ENCODE results near the gene UGT1A8. TPM values are rescaled to one million over a fixed set of nuclear protein-coding genes. Genes with fewer than 3 reads are reported as not detected.

The UGT1A8 gene
- total RNA-seq, 1 experiment from 2014 or later: not detected

DNA sequence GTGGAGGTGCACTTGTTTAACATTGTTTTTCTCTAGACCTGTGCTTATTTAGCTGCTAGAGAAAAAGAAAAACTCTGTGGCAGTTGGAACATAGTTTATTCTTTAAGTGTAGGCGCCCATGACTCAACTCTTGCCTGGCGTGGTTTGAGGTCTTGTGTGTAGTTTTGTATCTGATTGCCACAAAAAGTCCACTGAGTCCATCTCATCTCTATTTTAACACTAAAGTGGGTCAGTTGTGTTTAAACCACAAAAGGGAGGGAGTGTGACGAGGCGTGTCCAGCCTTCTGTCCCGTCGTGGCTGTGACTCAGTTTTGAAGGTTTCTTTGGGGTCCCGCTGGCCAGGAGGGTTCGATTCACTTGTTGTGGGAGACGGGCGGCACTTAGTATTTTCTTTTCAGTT, 39.0 kb downstream of the UGT1A8 start:
- H3K27me3 Mint-ChIP-seq (ENCODE audit: unreplicated experiment): no peaks in the 10 kb centered on the region
- intact Hi-C loops (cut with micrococcal nuclease; ENCODE audit: unreplicated experiment): no loop called here
- no peak for DNase-seq
- no peak overlapping the region for H3K4me3 Mint-ChIP-seq (ENCODE audit: low read depth, unreplicated experiment)
- CTCF ChIA-PET: no interaction called here
- H3K4me1 Mint-ChIP-seq (ENCODE audit: low read depth, unreplicated experiment): peaks cover 35% of the 10 kb centered on the region
- TF ChIP-seq, protein P1, sequence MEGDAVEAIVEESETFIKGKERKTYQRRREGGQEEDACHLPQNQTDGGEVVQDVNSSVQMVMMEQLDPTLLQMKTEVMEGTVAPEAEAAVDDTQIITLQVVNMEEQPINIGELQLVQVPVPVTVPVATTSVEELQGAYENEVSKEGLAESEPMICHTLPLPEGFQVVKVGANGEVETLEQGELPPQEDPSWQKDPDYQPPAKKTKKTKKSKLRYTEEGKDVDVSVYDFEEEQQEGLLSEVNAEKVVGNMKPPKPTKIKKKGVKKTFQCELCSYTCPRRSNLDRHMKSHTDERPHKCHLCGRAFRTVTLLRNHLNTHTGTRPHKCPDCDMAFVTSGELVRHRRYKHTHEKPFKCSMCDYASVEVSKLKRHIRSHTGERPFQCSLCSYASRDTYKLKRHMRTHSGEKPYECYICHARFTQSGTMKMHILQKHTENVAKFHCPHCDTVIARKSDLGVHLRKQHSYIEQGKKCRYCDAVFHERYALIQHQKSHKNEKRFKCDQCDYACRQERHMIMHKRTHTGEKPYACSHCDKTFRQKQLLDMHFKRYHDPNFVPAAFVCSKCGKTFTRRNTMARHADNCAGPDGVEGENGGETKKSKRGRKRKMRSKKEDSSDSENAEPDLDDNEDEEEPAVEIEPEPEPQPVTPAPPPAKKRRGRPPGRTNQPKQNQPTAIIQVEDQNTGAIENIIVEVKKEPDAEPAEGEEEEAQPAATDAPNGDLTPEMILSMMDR (IDR thresholded peaks at IDR 0.05; ENCODE audit: unreplicated experiment): no peak
- H3K9me3 Mint-ChIP-seq (ENCODE audit: low read depth, unreplicated experiment): peaks cover under 1% of the 10 kb centered on the region
- H3K36me3 Mint-ChIP-seq (ENCODE audit: insufficient read depth, unreplicated experiment): no peaks in the 10 kb centered on the region
- no TSS peak for BruUV-seq (replicated peaks)
- H3K27ac Mint-ChIP-seq (ENCODE audit: unreplicated experiment): no peak overlapping the region

DNA sequence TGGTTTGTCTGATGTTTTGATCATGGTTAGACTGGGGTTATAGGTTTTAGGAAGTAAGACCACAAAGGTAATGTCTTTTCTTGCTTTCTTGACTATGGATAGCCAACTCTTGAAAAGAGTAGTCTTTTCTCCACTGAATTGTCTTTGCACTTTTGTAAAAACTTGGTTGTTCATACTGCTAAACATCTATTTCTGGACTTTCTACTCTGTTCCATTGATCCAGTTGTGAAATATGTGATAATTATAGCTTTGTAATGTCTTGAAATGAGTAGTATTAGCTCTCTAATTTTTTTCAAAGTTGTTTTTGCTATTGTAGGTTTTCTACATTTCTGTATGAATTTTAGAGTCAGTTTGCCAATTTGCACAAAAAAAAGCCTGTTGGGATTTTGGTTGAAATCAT, 41.2 kb downstream of the UGT1A8 start:
- peaks cover 34% of the 10 kb centered on the region for H3K4me1 Mint-ChIP-seq (ENCODE audit: low read depth, unreplicated experiment)
- DNase-seq: no peak
- H3K36me3 Mint-ChIP-seq (ENCODE audit: insufficient read depth, unreplicated experiment): no peaks in the 10 kb centered on the region
- no peak overlapping the region for H3K4me3 Mint-ChIP-seq (ENCODE audit: low read depth, unreplicated experiment)
- no peak overlapping the region for H3K27ac Mint-ChIP-seq (ENCODE audit: unreplicated experiment)
- CTCF ChIA-PET: no interaction called here
- H3K9me3 Mint-ChIP-seq (ENCODE audit: low read depth, unreplicated experiment): peaks cover 5% of the 10 kb centered on the region
- TF ChIP-seq, protein P1 (IDR thresholded peaks at IDR 0.05; ENCODE audit: unreplicated experiment): no peak
- intact Hi-C loops (cut with micrococcal nuclease; ENCODE audit: unreplicated experiment): no loop called here
- H3K27me3 Mint-ChIP-seq (ENCODE audit: unreplicated experiment): no peaks in the 10 kb centered on the region
- BruUV-seq (replicated peaks): no TSS peak

DNA sequence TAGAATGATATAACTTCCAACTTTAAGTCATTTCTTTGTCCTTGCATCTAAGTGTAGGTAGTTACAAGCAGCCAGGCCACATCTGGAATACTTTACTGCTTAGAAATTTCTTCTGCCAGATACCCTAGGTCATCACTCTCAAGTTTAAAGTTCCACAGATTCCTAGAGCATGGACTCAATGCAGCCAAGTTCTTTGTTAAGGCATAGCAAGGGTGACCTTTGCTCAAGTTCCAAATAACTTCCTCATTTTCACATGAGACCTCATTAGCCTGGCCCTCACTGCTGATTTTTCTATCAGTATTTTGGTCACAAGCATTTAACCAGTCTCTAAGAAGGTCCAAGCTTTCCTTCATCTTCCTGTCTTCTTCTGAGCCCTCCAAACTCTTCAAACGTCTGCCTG, 46.5 kb downstream of the UGT1A8 start:
- H3K36me3 Mint-ChIP-seq (ENCODE audit: insufficient read depth, unreplicated experiment): no peaks in the 10 kb centered on the region
- no peaks in the 10 kb centered on the region for H3K27me3 Mint-ChIP-seq (ENCODE audit: unreplicated experiment)
- DNase-seq: no peak
- H3K27ac Mint-ChIP-seq (ENCODE audit: unreplicated experiment): no peak overlapping the region
- peaks cover 5% of the 10 kb centered on the region for H3K9me3 Mint-ChIP-seq (ENCODE audit: low read depth, unreplicated experiment)
- no peak overlapping the region for H3K4me3 Mint-ChIP-seq (ENCODE audit: low read depth, unreplicated experiment)
- no TSS peak for BruUV-seq (replicated peaks)
- peaks cover 25% of the 10 kb centered on the region for H3K4me1 Mint-ChIP-seq (ENCODE audit: low read depth, unreplicated experiment)
- intact Hi-C loops (cut with micrococcal nuclease; ENCODE audit: unreplicated experiment): no loop called here
- TF ChIP-seq, protein P1 (IDR thresholded peaks at IDR 0.05; ENCODE audit: unreplicated experiment): no peak
- CTCF ChIA-PET: no interaction called here

DNA sequence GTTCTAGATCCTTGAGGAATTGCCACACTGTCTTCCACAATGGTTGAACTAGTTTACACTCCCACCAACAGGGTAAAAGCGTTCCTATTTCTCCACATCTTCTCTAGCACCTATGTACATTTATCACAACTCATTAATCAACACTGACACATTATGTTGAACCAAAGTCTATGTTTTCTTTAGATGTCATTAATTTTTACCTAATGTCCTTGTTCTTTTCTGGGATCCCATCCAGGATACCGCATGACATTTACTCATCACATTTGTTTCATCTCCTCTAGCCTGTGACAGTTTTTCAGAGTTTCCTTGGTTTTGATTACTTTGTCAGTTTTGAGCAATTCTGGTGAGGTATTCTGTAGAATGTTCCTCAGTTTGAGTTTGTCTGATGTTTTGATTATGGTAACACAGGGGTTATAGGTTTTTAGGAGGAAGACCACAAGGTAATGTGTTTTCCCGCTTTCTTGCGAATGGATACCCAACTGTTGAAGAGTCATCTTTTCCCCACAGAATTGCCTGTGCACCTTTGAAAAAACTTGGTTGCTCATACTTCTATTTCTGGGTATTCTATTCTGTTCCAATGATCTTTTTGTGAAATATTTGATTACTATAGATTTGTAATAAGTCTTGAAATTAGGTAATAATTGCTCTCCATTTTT, 51.3 kb downstream of the UGT1A8 start:
- H3K27ac Mint-ChIP-seq (ENCODE audit: unreplicated experiment): no peak overlapping the region
- intact Hi-C loops (cut with micrococcal nuclease; ENCODE audit: unreplicated experiment): no loop called here
- H3K4me1 Mint-ChIP-seq (ENCODE audit: low read depth, unreplicated experiment): peaks cover 32% of the 10 kb centered on the region
- H3K27me3 Mint-ChIP-seq (ENCODE audit: unreplicated experiment): no peaks in the 10 kb centered on the region
- H3K4me3 Mint-ChIP-seq (ENCODE audit: low read depth, unreplicated experiment): no peak overlapping the region
- TF ChIP-seq, protein P1 (IDR thresholded peaks at IDR 0.05; ENCODE audit: unreplicated experiment): no peak
- no peaks in the 10 kb centered on the region for H3K9me3 Mint-ChIP-seq (ENCODE audit: low read depth, unreplicated experiment)
- no peaks in the 10 kb centered on the region for H3K36me3 Mint-ChIP-seq (ENCODE audit: insufficient read depth, unreplicated experiment)
- CTCF ChIA-PET: no interaction called here
- no peak for DNase-seq
- BruUV-seq (replicated peaks): no TSS peak
